Subcutaneous adipose tissue (tissue), 4 donors: Measurements from ENCODE around the gene GIMD1. TPM values are rescaled to one million over a fixed set of nuclear protein-coding genes. Genes with fewer than 3 reads are reported as not detected.

Experiments
- CTCF ChIP-seq: fragments of 450-650 bp; IDR thresholded peaks from one replicate; pipeline ENCODE4 v1.5.1; 2016; ENCODE audit warnings: low read depth, mild to moderate bottlenecking, control low read depth, antibody characterized with exemption, moderate library complexity
- total RNA-seq, 4 donors: library from RNA; depleted of rRNA; stranded (reverse); fragments of >200 nt; gene quantifications; one replicate each; pipeline ENCODE4 v1.1.0, GENCODE V29; 2016

GIMD1 gene
- not detected for total RNA-seq

- TF ChIP-seq CTCF = no peak
These were observed at the start of gene GIMD1 for GRCh38 chr4:106368678-106369077. Gene GIMD1 (minus strand): TSS chr4:106368778. CDS start chr4:106367435, 1,343 bp downstream.

GRCh38 chr4:106414366-106414765, 45.8 kb upstream of the GIMD1 start:
- TF ChIP-seq CTCF = no peak

- TF ChIP-seq CTCF = no peak
These were observed 41.6 kb upstream of the GIMD1 start for GRCh38 chr4:106409901-106410889.

- no peak for TF ChIP-seq CTCF
These were observed 32.6 kb upstream of the GIMD1 start for GRCh38 chr4:106401157-106401556.

- no peak for TF ChIP-seq CTCF
These were observed 27.0 kb upstream of the GIMD1 start for GRCh38 chr4:106395582-106395981.

GRCh38 chr4:106385853-106386393, 17.3 kb upstream of the GIMD1 start:
- TF ChIP-seq CTCF = no peak

- TF ChIP-seq CTCF = no peak
These were observed 16.3 kb upstream of the GIMD1 start for GRCh38 chr4:106384878-106385277.
